WTC11 (cell line): ENCODE measurements around the gene CHST11. TPM values are rescaled to one million over a fixed set of nuclear protein-coding genes. Genes with fewer than 3 reads are reported as not detected.

Source experiments
- ATAC-seq: fragments of 200-7000 bp; cut with Tn5 transposase; 2 replicates; pipeline ENCODE4 v1.10.0; 2021; ENCODE audit warnings: mild to moderate bottlenecking, moderate library complexity
- CTCF ChIA-PET: fragments of 300-600 bp; sonication (Branson Sonifier 250); formaldehyde crosslinking; loops from one replicate; lab custom pipeline; 2021; ENCODE audit warnings: antibody characterized with exemption; lab: Charles Lee
- POLR2A ChIA-PET: fragments of 350-600 bp; sonication (Branson Sonifier 250); formaldehyde crosslinking; loops from one replicate; lab custom pipeline; 2021; ENCODE audit warnings: antibody characterized with exemption; lab: Charles Lee
- DNase-seq: peaks from one replicate; pipeline ENCODE4 v3.0.0; 2021; ENCODE audit warnings: low spot score
- H3K27ac Mint-ChIP-seq: 2 replicates; pipeline ENCODE4 v1.8.0; 2021; ENCODE audit warnings: mixed read lengths
- H3K27me3 Mint-ChIP-seq: 2 replicates; pipeline ENCODE4 v1.8.0; 2021; ENCODE audit warnings: low read depth, mild to moderate bottlenecking, moderate library complexity, mixed read lengths
- H3K36me3 Mint-ChIP-seq: 2 replicates; pipeline ENCODE4 v1.8.0; 2021; ENCODE audit warnings: mixed read lengths
- H3K4me1 Mint-ChIP-seq: 2 replicates; pipeline ENCODE4 v1.8.0; 2022; ENCODE audit warnings: mixed read lengths
- H3K4me3 Mint-ChIP-seq: 2 replicates; pipeline ENCODE4 v1.8.0; 2021; ENCODE audit warnings: mild to moderate bottlenecking, moderate library complexity, mixed read lengths
- H3K9me3 Mint-ChIP-seq: 2 replicates; pipeline ENCODE4 v1.8.0; 2021; ENCODE audit warnings: mixed read lengths
- ATF2 ChIP-seq: sonication (generic); formaldehyde crosslinking; IDR thresholded peaks from 2 replicates; pipeline ENCODE4 v1.8.1; 2022; ENCODE audit warnings: low read depth, missing genetic modification reagents, borderline replicate concordance
- CBFB ChIP-seq: sonication (generic); formaldehyde crosslinking; IDR thresholded peaks from 2 replicates; pipeline ENCODE4 v1.8.1; 2022; ENCODE audit warnings: mild to moderate bottlenecking, low read depth, missing genetic modification reagents
- CREB1 ChIP-seq: sonication (generic); formaldehyde crosslinking; IDR thresholded peaks from 2 replicates; pipeline ENCODE4 v1.8.0; 2023; ENCODE audit warnings: mild to moderate bottlenecking, missing genetic modification reagents
- CREM ChIP-seq: sonication (generic); formaldehyde crosslinking; IDR thresholded peaks from 2 replicates; pipeline ENCODE4 v1.8.1; 2022; ENCODE audit warnings: mild to moderate bottlenecking, missing genetic modification reagents, moderate library complexity
- ELF4 ChIP-seq: sonication (generic); formaldehyde crosslinking; IDR thresholded peaks from 2 replicates; pipeline ENCODE4 v1.8.1; 2022; ENCODE audit warnings: low read depth, mild to moderate bottlenecking, moderate library complexity, missing genetic modification reagents
- JAZF1 ChIP-seq: fragments of 250-450 bp; sonication (Bioruptor Pico); IDR thresholded peaks from 2 replicates; pipeline ENCODE4 v1.9.0; 2021; ENCODE audit warnings: moderate library complexity, mild to moderate bottlenecking, inconsistent platforms
- JUN ChIP-seq: sonication (generic); formaldehyde crosslinking; IDR thresholded peaks from 2 replicates; pipeline ENCODE4 v1.8.0; 2023; ENCODE audit warnings: mild to moderate bottlenecking, missing genetic modification reagents
- KAT7 ChIP-seq: sonication (generic); formaldehyde crosslinking; IDR thresholded peaks from 2 replicates; pipeline ENCODE4 v1.8.1; 2023; ENCODE audit warnings: missing genetic modification reagents, mild to moderate bottlenecking, borderline replicate concordance
- MLX ChIP-seq: sonication (generic); formaldehyde crosslinking; IDR thresholded peaks from 2 replicates; pipeline ENCODE4 v1.8.1; 2023; ENCODE audit warnings: mild to moderate bottlenecking, missing genetic modification reagents, moderate library complexity
- MYBL2 ChIP-seq: sonication (generic); formaldehyde crosslinking; IDR thresholded peaks from 2 replicates; pipeline ENCODE4 v1.8.1; 2023; ENCODE audit warnings: mild to moderate bottlenecking, moderate library complexity, missing genetic modification reagents
- NFYB ChIP-seq: sonication (generic); formaldehyde crosslinking; conservative IDR thresholded peaks from 2 replicates; pipeline ENCODE4 v1.8.0; 2022; ENCODE audit warnings: low read depth, missing genetic modification reagents
- NR3C1 ChIP-seq: sonication (generic); formaldehyde crosslinking; conservative IDR thresholded peaks from 2 replicates; pipeline ENCODE4 v1.8.1; 2023; ENCODE audit warnings: low read depth, mild to moderate bottlenecking, missing genetic modification reagents
- RELA ChIP-seq: sonication (generic); formaldehyde crosslinking; IDR thresholded peaks from 2 replicates; pipeline ENCODE4 v1.8.1; 2022; ENCODE audit warnings: missing genetic modification reagents, mild to moderate bottlenecking, borderline replicate concordance
- RORB ChIP-seq: fragments of 250-450 bp; sonication (Bioruptor Pico); IDR thresholded peaks from 2 replicates; pipeline ENCODE4 v1.9.0; 2021; ENCODE audit warnings: mild to moderate bottlenecking
- SP1 ChIP-seq: sonication (generic); formaldehyde crosslinking; conservative IDR thresholded peaks from 2 replicates; pipeline ENCODE4 v1.8.1; 2022; ENCODE audit warnings: missing genetic modification reagents
- STAT6 ChIP-seq: sonication (generic); formaldehyde crosslinking; conservative IDR thresholded peaks from 2 replicates; pipeline ENCODE4 v1.8.1; 2023; ENCODE audit warnings: mild to moderate bottlenecking, low read depth, missing genetic modification reagents, moderate library complexity
- ZNF121 ChIP-seq: sonication (generic); formaldehyde crosslinking; IDR thresholded peaks from 2 replicates; pipeline ENCODE4 v1.8.0; 2023; ENCODE audit warnings: missing genetic modification reagents
- total RNA-seq: library from RNA; stranded (reverse); gene quantifications from 3 replicates; pipeline ENCODE4 v1.2.3, GENCODE V29; 2021
- TF ChIP-seq, protein P1 (sequence below): sonication (generic); formaldehyde crosslinking; IDR thresholded peaks from 2 replicates; pipeline ENCODE4 v1.8.0; 2022; ENCODE audit warnings: missing genetic modification reagents
- TF ChIP-seq, protein P2 (sequence below): sonication (generic); formaldehyde crosslinking; IDR thresholded peaks from 2 replicates; pipeline ENCODE4 v1.8.0; 2023; ENCODE audit warnings: missing genetic modification reagents
- TF ChIP-seq, protein P3 (sequence below): sonication (generic); formaldehyde crosslinking; IDR thresholded peaks from 2 replicates; pipeline ENCODE4 v1.8.0; 2022; ENCODE audit warnings: mild to moderate bottlenecking, missing genetic modification reagents

The CHST11 gene
- total RNA-seq, 1 experiment from 2014 or later: 24.2 TPM

DNA sequence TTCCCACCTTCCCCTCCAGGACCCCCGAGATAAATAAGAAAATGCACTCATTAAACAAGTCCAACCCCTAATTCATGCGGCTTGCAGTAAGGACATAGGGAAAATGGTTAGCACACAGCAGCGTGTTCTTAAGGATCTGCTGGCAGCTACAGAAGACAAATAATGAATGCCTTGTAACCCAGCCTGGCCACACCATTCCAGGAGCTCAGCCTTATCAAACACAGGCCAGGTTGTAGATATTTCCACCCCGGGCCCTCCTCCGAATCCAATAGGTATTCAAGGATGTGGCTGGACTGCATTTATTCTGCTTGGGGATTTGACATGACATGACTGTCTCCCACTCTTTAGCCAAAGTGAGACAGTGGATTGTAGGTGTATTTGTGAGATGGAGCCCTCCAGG lies 256.2 kb downstream of the CHST11 start:
- Mint-ChIP-seq H3K4me3 (no peak overlapping the region), H3K27me3 (no peaks in the 10 kb centered on the region), H3K36me3 (no peaks in the 10 kb centered on the region), H3K9me3 (no peaks in the 10 kb centered on the region), H3K4me1 (peaks cover 50% of the 10 kb centered on the region), H3K27ac (no peak overlapping the region)
- no peak for ATAC-seq
- CTCF ChIA-PET: interaction anchor here (0.8 to 2.4 kb wide), 3 partner anchors 78 to 340 kb away, joined by 3 to 9 read pairs (median 3); no protein-coding TSS in a partner anchor
- POLR2A ChIA-PET: no interaction called here
- DNase-seq: no peak
- TF ChIP-seq MLX (CRISPR knock-in tag) (no peak), MYBL2 (CRISPR knock-in tag) (no peak), SP1 (CRISPR knock-in tag) (no peak)

DNA sequence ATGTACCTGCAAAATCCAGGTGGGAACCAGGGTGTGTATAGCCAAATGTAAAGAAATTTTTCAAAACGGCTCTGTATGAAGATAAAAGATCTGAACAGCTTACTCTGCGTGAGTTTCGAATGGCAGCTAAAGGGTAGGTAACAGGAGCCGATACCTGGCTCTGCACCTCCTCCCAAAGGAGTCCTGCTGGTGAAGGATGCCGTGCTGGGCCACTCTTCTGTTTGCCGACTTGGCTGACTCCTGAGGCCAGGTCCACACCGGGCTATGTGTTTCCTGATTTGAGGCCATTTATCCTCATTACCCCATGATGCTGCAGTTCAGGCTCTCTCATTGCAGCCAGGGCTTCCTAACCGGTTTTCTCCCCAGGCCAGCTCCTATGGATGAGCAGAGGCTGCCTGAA lies 256.7 kb downstream of the CHST11 start:
- no peak for DNase-seq
- no peaks in the 10 kb centered on the region for H3K9me3 Mint-ChIP-seq
- TF ChIP-seq RORB (CRISPR knock-in tag): no peak
- TF ChIP-seq, protein P1, sequence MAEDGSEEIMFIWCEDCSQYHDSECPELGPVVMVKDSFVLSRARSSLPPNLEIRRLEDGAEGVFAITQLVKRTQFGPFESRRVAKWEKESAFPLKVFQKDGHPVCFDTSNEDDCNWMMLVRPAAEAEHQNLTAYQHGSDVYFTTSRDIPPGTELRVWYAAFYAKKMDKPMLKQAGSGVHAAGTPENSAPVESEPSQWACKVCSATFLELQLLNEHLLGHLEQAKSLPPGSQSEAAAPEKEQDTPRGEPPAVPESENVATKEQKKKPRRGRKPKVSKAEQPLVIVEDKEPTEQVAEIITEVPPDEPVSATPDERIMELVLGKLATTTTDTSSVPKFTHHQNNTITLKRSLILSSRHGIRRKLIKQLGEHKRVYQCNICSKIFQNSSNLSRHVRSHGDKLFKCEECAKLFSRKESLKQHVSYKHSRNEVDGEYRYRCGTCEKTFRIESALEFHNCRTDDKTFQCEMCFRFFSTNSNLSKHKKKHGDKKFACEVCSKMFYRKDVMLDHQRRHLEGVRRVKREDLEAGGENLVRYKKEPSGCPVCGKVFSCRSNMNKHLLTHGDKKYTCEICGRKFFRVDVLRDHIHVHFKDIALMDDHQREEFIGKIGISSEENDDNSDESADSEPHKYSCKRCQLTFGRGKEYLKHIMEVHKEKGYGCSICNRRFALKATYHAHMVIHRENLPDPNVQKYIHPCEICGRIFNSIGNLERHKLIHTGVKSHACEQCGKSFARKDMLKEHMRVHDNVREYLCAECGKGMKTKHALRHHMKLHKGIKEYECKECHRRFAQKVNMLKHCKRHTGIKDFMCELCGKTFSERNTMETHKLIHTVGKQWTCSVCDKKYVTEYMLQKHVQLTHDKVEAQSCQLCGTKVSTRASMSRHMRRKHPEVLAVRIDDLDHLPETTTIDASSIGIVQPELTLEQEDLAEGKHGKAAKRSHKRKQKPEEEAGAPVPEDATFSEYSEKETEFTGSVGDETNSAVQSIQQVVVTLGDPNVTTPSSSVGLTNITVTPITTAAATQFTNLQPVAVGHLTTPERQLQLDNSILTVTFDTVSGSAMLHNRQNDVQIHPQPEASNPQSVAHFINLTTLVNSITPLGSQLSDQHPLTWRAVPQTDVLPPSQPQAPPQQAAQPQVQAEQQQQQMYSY (CRISPR knock-in tag): no peak
- TF ChIP-seq, all 79 proteins: peak for 0
- POLR2A ChIA-PET: no interaction called here
- peak; percentile 36 for ATAC-seq
- Mint-ChIP-seq H3K36me3 (no peaks in the 10 kb centered on the region), H3K27me3 (no peaks in the 10 kb centered on the region), H3K4me3 (no peak overlapping the region), H3K4me1 (peaks cover 50% of the 10 kb centered on the region), H3K27ac (no peak overlapping the region)
- CTCF ChIA-PET: interaction anchor here (0.8 to 2.4 kb wide), 2 partner anchors 77 to 332 kb away, joined by 3 to 9 read pairs; no protein-coding TSS in a partner anchor

DNA sequence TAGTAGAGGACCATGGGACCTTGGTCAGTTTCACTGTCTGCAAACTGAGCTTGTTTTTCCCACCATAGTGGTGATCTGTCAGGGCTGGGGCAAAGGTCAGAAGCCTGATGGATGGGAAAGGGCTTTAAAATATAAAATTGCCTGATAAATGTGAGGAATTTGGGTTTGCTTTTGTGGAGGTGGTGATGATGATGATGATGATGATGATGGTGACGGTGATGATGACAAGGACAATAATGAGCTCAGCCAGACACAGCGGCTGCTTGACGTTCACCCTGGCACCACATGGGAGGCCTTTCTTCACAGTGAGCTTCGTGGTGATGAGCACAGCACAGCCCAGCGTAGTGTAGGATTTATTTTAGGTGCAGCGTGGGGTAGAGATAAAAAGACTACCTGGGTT lies 257.6 kb downstream of the CHST11 start:
- H3K4me1 Mint-ChIP-seq: peaks cover 47% of the 10 kb centered on the region
- CTCF ChIA-PET: interaction anchor here (1.3 to 2.4 kb wide), 3 partner anchors 76 to 333 kb away, joined by 6 to 9 read pairs (median 7); no protein-coding TSS in a partner anchor
- DNase-seq (no peak), ATAC-seq (no peak)
- TF ChIP-seq, protein P2, sequence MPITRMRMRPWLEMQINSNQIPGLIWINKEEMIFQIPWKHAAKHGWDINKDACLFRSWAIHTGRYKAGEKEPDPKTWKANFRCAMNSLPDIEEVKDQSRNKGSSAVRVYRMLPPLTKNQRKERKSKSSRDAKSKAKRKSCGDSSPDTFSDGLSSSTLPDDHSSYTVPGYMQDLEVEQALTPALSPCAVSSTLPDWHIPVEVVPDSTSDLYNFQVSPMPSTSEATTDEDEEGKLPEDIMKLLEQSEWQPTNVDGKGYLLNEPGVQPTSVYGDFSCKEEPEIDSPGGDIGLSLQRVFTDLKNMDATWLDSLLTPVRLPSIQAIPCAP (CRISPR knock-in tag): no peak
- TF ChIP-seq ATF2 (CRISPR knock-in tag) (no peak), JUN (CRISPR knock-in tag) (no peak), JAZF1 (CRISPR knock-in tag) (no peak), CREM (CRISPR knock-in tag) (no peak), NFYB (CRISPR knock-in tag) (no peak), CREB1 (CRISPR knock-in tag) (no peak), STAT6 (CRISPR knock-in tag) (no peak), ELF4 (CRISPR knock-in tag) (no peak), ZNF121 (no peak), KAT7 (no peak), SP1 (CRISPR knock-in tag) (no peak), NR3C1 (CRISPR knock-in tag) (no peak), CBFB (no peak), MYBL2 (CRISPR knock-in tag) (no peak), RELA (CRISPR knock-in tag) (no peak)
- TF ChIP-seq, protein P3, sequence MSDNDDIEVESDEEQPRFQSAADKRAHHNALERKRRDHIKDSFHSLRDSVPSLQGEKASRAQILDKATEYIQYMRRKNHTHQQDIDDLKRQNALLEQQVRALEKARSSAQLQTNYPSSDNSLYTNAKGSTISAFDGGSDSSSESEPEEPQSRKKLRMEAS (CRISPR knock-in tag): no peak
- H3K4me3 Mint-ChIP-seq: no peak overlapping the region
- no peaks in the 10 kb centered on the region for H3K27me3 Mint-ChIP-seq
- H3K9me3 Mint-ChIP-seq: no peaks in the 10 kb centered on the region
- no peaks in the 10 kb centered on the region for H3K36me3 Mint-ChIP-seq
- no peak overlapping the region for H3K27ac Mint-ChIP-seq
- POLR2A ChIA-PET: no interaction called here
